HFFc6 (cell line): ENCODE results near the gene APELA. TPM values are rescaled to one million over a fixed set of nuclear protein-coding genes. Genes with fewer than 3 reads are reported as not detected.

ENCODE experiments used
- DNase-seq: peaks from one replicate; pipeline ENCODE4 v3.0.0-alpha.2; 2018
- H3K27ac Mint-ChIP-seq: 2 replicates; pipeline ENCODE4 v1.8.0; 2020; ENCODE audit warnings: mild to moderate bottlenecking, mixed read lengths
- H3K27me3 Mint-ChIP-seq: 2 replicates; pipeline ENCODE4 v1.8.0; 2021; ENCODE audit warnings: mild to moderate bottlenecking, moderate library complexity, mixed read lengths; ENCODE audit not compliant: insufficient read depth
- H3K36me3 Mint-ChIP-seq: 2 replicates; pipeline ENCODE4 v1.8.0; 2021; ENCODE audit warnings: low read depth, mixed read lengths
- H3K4me1 Mint-ChIP-seq: 2 replicates; pipeline ENCODE4 v1.8.0; 2020; ENCODE audit warnings: low read depth, mixed read lengths
- H3K4me3 Mint-ChIP-seq: 2 replicates; pipeline ENCODE4 v1.8.0; 2020; ENCODE audit warnings: mild to moderate bottlenecking, moderate library complexity, mixed read lengths
- H3K9me3 Mint-ChIP-seq: 2 replicates; pipeline ENCODE4 v1.8.0; 2020; ENCODE audit warnings: mild to moderate bottlenecking, mixed read lengths
- CTCF ChIP-seq: fragments of 200-600 bp; sonication (generic); IDR thresholded peaks from 2 replicates; pipeline ENCODE4 v1.5.0; 2021; ENCODE audit warnings: antibody characterized with exemption, mild to moderate bottlenecking
- total RNA-seq, 6 experiments: library from RNA; stranded (reverse); fragmentation: NEBNext Ultra II Directional; extraction: Animal tissue kit (Norgen Biotek cat#: 25700); gene quantifications; 2 replicates in 1 of 6; 3 replicates in 5 of 6; pipeline ENCODE4 v1.2.3, GENCODE V29; 2021

Gene APELA
- total RNA-seq, 6 experiments from 2014 or later, result not detected

DNA sequence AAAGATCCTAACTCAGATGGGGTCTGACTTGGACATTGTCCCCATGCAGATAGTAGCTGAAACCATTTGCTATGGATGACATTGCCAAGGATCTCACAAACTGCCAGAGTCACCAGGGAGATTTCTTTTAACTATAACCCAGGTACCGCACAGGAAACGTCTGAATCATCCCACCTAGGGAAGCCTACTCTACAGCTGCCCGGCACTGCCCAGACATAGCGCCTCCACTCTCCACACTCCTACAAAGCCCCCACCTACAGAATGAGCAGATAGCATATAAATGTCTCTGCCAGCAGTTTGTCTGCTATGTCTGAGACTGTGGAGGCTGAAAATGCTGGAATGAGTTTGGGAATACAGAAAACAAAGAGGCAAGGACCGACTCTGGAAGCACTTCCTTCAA lies 68.2 kb downstream of the APELA start:
- no peak for TF ChIP-seq CTCF
- DNase-seq, result no peak

DNA sequence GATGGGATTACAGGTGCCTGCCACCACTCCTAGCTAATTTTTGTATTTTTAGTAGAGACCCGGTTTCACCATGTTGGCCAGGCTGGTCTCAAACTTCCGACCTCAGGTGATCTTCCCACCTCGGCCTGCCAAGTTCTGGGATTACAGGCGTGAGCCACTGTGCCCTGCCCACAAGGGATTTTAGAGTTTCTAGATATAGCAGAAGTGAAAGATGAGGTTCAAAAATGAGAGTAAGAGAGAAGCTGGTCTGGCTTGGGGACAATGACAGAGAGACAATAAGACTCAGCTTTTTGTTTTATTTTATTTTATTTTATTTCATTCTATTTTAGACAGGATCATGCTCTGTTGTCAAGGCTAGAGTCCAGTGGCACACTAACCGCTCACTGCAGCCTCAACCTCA lies 69.8 kb downstream of the APELA start:
- no peak overlapping the region for H3K4me3 Mint-ChIP-seq
- H3K9me3 Mint-ChIP-seq, result peaks cover 8% of the 10 kb centered on the region
- no peaks in the 10 kb centered on the region for H3K36me3 Mint-ChIP-seq
- H3K27me3 Mint-ChIP-seq, result peaks cover 2% of the 10 kb centered on the region; the same call in 1 of the 2 replicates
- no peaks in the 10 kb centered on the region for H3K4me1 Mint-ChIP-seq
- no peak overlapping the region for H3K27ac Mint-ChIP-seq
- no peak for TF ChIP-seq CTCF
- no peak for DNase-seq

More for the DNA sequence above, 68.2 kb downstream of the APELA start:
- H3K27ac Mint-ChIP-seq, result no peak overlapping the region
- no peak overlapping the region for H3K4me3 Mint-ChIP-seq
- no peaks in the 10 kb centered on the region for H3K4me1 Mint-ChIP-seq
- peaks cover 2% of the 10 kb centered on the region; the same call in 1 of the 2 replicates for H3K27me3 Mint-ChIP-seq
- peaks cover 8% of the 10 kb centered on the region for H3K9me3 Mint-ChIP-seq
- no peaks in the 10 kb centered on the region for H3K36me3 Mint-ChIP-seq

Other genes with a start within 250 kb of the APELA start
- gene SMIM31, start 123.0 kb upstream of the APELA start, total RNA-seq, result not detected
- gene TRIM61, start 100.5 kb downstream of the APELA start, total RNA-seq, result under 1 TPM in 4 of 6 experiments, not detected in 2; 0.12 to 0.31 (median 0.19) TPM
- gene TRIM60, start 154.8 kb downstream of the APELA start, total RNA-seq, result not detected
- not detected for gene TRIM75, start 176.7 kb downstream of the APELA start, total RNA-seq
- gene TMEM192, start 235.7 kb downstream of the APELA start, total RNA-seq, result 10 to 100 TPM; 11.5 to 16.3 (median 15.7) TPM